T-helper 1 cell treated with Interleukin-12 subunit alpha and Interleukin-12 subunit beta and Interleukin-4 antibody, amounts not matched to agents 30 μg/mL and 1 μg/mL, for 36 hours (primary cell): Measurements from ENCODE around the gene ROCK1.

ENCODE experiments used
- H3K27ac Mint-ChIP-seq: one replicate; pipeline ENCODE4 v1.8.0; 2021; ENCODE audit warnings: mild to moderate bottlenecking, mixed read lengths
- H3K27me3 Mint-ChIP-seq: one replicate; pipeline ENCODE4 v1.8.0; 2021; ENCODE audit warnings: low read depth, mixed read lengths
- H3K36me3 Mint-ChIP-seq: one replicate; pipeline ENCODE4 v1.8.0; 2021; ENCODE audit warnings: low read depth, mixed read lengths
- H3K4me1 Mint-ChIP-seq: one replicate; pipeline ENCODE4 v1.8.0; 2021; ENCODE audit warnings: low read depth, mixed read lengths
- H3K4me3 Mint-ChIP-seq: one replicate; pipeline ENCODE4 v1.8.0; 2021; ENCODE audit warnings: mild to moderate bottlenecking, moderate library complexity, mixed read lengths
- H3K9me3 Mint-ChIP-seq: one replicate; pipeline ENCODE4 v1.8.0; 2021; ENCODE audit warnings: mixed read lengths

ROCK1 gene

DNA sequence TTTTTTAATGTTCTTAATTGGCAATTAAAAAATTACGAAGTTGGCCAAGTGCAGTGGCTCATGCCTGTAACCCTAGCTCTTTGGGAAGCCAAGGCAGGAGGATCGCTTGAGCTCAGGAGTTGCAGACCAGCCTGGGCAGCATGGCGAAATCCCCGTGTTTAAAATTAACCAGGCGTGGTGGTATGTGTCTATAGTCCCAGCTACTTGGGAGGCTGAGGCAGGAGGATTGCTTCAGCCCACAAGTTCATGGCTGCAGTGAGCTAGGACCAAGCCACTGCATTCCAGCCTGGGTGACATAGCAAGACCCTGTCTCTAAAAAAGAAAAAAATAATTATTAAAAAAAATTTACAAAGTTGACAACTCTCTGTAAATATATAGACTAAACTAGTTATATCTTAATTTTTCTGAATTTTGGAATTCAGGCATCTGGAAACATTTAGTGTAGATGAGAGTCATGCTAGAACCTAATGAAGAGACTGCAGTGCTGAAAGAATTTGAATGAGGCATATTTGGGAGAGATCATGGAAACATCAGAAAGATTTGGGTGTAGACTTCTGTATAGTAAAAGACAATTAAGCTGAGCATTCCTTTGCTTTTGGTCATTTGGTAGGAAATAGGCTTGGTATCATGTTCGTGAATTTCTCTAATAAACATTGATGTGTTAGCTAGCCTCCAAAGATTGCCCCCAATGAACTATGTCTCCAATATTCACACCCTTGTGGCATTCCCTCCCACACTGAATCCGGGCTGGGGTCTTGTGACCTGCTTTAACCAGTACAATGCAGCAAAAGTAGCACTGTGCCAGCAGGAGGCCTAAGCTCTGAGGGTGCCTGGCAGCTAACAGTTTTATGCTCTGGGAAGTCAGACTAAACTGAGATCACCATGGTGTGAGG is 4.2 kb upstream of the ROCK1 start:
- Mint-ChIP-seq H3K9me3 (no peaks in the 10 kb centered on the region), H3K4me3 (no peak overlapping the region)

DNA sequence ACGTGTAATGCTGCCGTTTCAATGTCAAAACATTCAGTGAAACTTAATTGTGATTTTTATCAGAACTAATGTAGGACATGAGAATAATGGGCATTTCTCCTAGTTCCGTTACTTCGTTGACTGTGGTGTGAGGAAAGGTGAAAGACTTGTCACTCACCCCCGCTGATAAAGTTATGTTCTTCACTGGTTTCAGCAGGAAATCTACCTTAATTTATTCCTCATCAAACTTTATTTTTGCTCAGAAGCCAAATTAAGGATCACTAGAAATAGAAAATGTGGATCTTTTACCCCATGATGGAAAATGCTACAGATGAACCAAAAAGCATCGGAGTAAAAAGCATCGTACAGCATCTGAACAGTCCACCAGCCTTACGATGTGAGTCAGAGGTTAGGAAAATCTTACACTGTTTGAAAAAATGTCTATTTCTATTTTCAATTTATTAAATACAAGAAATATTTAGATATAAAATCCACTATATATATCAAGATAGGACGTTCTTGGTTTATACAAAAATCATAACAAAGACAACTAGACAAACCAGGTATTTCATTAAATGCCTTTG is 1.0 kb upstream of the ROCK1 start:
- H3K4me3 Mint-ChIP-seq: no peak overlapping the region
- H3K27me3 Mint-ChIP-seq: peaks cover 8% of the 10 kb centered on the region
- H3K9me3 Mint-ChIP-seq: no peaks in the 10 kb centered on the region
- H3K36me3 Mint-ChIP-seq: peaks cover 4% of the 10 kb centered on the region
- peaks cover 7% of the 10 kb centered on the region for H3K4me1 Mint-ChIP-seq
- H3K27ac Mint-ChIP-seq: no peak overlapping the region

More for the DNA sequence above, 4.2 kb upstream of the ROCK1 start:
- Mint-ChIP-seq H3K27ac (no peak overlapping the region), H3K4me1 (peaks cover 7% of the 10 kb centered on the region), H3K27me3 (peaks cover 22% of the 10 kb centered on the region), H3K36me3 (no peaks in the 10 kb centered on the region)

- H3K4me3 Mint-ChIP-seq: no peak overlapping the region
- peaks cover 10% of the 10 kb centered on the region for H3K4me1 Mint-ChIP-seq
- peaks cover 8% of the 10 kb centered on the region for H3K27me3 Mint-ChIP-seq
- H3K36me3 Mint-ChIP-seq: peaks cover 8% of the 10 kb centered on the region
- peak overlapping the region; percentile 81 for H3K27ac Mint-ChIP-seq
- no peaks in the 10 kb centered on the region for H3K9me3 Mint-ChIP-seq
Measured at GRCh38 chr18:21112140-21112473, 494 bp upstream of the ROCK1 start.

- Mint-ChIP-seq H3K4me3 (no peak overlapping the region), H3K27ac (peak overlapping the region; percentile 93), H3K27me3 (peaks cover 2% of the 10 kb centered on the region), H3K4me1 (peaks cover 19% of the 10 kb centered on the region), H3K9me3 (no peaks in the 10 kb centered on the region), H3K36me3 (peaks cover 8% of the 10 kb centered on the region)
Measured at GRCh38 chr18:21110713-21111345, 784 bp downstream of the ROCK1 start.

GRCh38 chr18:21109936-21110712 is 1.5 kb downstream of the ROCK1 start:
- H3K4me3 Mint-ChIP-seq: no peak overlapping the region
- H3K9me3 Mint-ChIP-seq: no peaks in the 10 kb centered on the region
- peaks cover 8% of the 10 kb centered on the region for H3K36me3 Mint-ChIP-seq
- no peaks in the 10 kb centered on the region for H3K27me3 Mint-ChIP-seq
- peaks cover 25% of the 10 kb centered on the region for H3K4me1 Mint-ChIP-seq
- peak overlapping the region; percentile 93 for H3K27ac Mint-ChIP-seq

DNA sequence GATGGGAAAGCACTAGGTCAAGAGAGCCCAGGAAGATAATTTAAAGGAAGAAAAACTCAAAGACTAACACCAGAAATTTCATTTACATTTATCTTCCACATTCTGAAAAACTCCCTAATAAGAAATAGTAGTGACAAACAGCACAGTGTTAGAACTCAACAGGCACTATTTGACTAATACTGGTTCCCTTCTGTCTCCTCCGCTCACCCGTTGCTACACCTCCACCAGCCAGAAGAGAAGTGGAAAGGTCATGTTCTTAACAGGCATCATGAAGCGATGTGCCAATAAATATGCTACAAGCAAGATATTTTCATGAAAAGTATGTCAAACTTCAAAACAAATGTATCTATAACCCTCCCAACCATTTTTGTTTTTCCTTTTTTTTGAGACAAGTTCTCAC is 5.7 kb downstream of the ROCK1 start:
- H3K36me3 Mint-ChIP-seq: peaks cover 11% of the 10 kb centered on the region
- H3K9me3 Mint-ChIP-seq: no peaks in the 10 kb centered on the region
- no peaks in the 10 kb centered on the region for H3K27me3 Mint-ChIP-seq
- peaks cover 30% of the 10 kb centered on the region for H3K4me1 Mint-ChIP-seq
- no peak overlapping the region for H3K4me3 Mint-ChIP-seq
- H3K27ac Mint-ChIP-seq: no peak overlapping the region

DNA sequence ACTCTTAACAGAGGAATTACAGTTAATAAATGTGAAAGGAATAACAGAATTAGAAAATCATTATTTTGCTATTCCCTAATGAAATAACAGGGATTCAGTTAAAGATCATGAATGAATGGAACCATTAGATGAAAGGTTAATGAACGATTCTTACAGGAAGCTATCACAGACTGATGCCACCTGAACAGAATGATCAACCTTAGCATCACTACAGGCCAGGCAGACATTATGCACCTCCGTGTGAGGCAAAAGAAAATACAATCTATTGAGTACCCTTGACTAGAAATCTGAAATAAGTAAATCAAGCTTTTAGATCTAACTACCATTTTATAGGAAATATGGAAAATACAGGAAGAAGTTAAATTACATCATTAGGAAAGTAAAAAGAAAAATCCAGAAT is 10.4 kb downstream of the ROCK1 start:
- no peaks in the 10 kb centered on the region for H3K9me3 Mint-ChIP-seq
- H3K4me3 Mint-ChIP-seq: no peak overlapping the region
- no peak overlapping the region for H3K27ac Mint-ChIP-seq
- peaks cover 9% of the 10 kb centered on the region for H3K36me3 Mint-ChIP-seq
- H3K27me3 Mint-ChIP-seq: no peaks in the 10 kb centered on the region
- H3K4me1 Mint-ChIP-seq: peaks cover 38% of the 10 kb centered on the region

DNA sequence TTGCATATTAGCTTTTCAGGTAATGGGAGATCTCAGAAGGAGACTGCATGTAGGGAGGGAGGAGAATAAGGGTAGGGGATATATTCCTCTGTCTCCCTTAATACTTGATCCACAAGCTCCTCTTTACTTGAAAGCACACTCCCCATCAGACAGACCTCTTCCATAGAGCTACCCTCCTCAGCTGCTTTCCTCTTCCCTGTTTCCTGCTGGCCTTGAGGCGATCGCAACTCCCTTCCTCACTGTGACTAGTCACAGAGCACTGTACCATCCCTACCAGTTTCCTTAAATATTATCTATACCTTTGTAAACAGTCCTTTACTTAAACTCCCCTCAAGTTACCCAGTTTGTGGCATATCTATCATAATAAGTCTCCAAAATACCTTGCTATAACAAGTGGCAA is 10.9 kb downstream of the ROCK1 start:
- Mint-ChIP-seq H3K27ac (no peak overlapping the region), H3K36me3 (peaks cover 9% of the 10 kb centered on the region), H3K27me3 (no peaks in the 10 kb centered on the region), H3K4me1 (peaks cover 33% of the 10 kb centered on the region), H3K4me3 (no peak overlapping the region), H3K9me3 (no peaks in the 10 kb centered on the region)

- peaks cover 4% of the 10 kb centered on the region for H3K9me3 Mint-ChIP-seq
- no peak overlapping the region for H3K4me3 Mint-ChIP-seq
- H3K4me1 Mint-ChIP-seq: peaks cover 32% of the 10 kb centered on the region
- H3K27ac Mint-ChIP-seq: no peak overlapping the region
- peaks cover 13% of the 10 kb centered on the region for H3K36me3 Mint-ChIP-seq
- H3K27me3 Mint-ChIP-seq: no peaks in the 10 kb centered on the region
Measured at GRCh38 chr18:21100146-21100545, 11.5 kb downstream of the ROCK1 start.

DNA sequence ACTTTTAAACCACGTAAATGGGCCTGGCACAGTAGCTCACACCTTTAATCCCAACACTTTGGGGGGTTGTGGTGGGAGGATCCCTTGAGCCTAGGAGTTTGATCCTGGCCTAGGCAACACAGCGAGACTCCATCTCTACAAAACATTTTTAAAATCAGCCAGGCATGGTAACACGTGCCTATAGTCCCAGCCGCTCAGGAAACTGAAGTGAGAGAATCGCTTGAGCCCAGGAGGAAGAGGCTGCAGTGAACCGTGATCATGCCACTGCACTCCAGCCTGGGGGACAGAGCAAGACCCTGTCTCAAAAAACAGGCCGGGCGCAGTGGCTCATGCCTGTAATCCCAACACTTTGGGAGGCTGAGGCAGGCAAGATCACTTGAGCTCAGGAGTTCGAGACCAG is 12.2 kb downstream of the ROCK1 start:
- no peak overlapping the region for H3K4me3 Mint-ChIP-seq
- H3K36me3 Mint-ChIP-seq: peaks cover 14% of the 10 kb centered on the region
- H3K27ac Mint-ChIP-seq: no peak overlapping the region
- H3K9me3 Mint-ChIP-seq: peaks cover 6% of the 10 kb centered on the region
- H3K4me1 Mint-ChIP-seq: peaks cover 31% of the 10 kb centered on the region
- no peaks in the 10 kb centered on the region for H3K27me3 Mint-ChIP-seq

DNA sequence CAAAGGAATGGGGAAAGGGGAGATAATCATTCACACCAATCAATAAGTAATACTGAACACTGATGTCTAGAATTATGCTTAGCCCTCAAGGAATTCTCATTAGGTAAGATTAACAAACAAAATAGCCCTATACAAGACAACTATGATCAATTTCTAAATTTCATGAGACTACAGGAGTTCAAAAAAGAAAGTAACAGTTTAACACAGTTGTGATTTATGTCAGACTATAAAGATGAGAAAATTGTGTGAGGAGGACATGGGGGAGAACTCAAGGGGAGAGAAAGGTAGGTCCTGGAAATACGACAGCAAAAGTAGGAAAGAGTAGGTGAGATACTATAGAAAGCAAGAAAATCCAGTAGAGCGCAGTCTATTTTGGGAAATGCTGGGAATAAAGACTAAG is 14.9 kb downstream of the ROCK1 start:
- Mint-ChIP-seq H3K36me3 (peaks cover 18% of the 10 kb centered on the region), H3K27me3 (no peaks in the 10 kb centered on the region), H3K4me3 (no peak overlapping the region), H3K4me1 (peaks cover 27% of the 10 kb centered on the region), H3K9me3 (peaks cover 6% of the 10 kb centered on the region), H3K27ac (no peak overlapping the region)

DNA sequence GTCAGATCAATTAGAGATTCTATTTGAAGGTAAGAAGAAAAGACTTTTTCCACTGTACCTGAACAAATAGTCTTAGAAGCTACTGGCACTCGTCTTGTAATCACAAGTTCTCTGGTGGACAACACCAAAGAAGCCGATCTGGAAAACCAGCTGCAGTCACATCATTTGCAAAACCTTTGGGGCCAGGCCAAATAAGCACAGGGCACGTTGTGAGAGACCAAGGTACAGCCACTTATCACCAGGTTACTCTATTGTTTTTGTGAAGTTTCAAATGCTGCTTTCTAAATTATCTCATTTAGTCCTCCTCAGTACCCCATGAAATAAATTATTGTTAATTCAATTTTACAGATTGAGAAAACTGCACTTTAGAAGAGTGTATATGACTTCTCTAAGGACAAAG is 18.5 kb downstream of the ROCK1 start:
- peaks cover 15% of the 10 kb centered on the region for H3K4me1 Mint-ChIP-seq
- H3K27ac Mint-ChIP-seq: no peak overlapping the region
- peaks cover 6% of the 10 kb centered on the region for H3K9me3 Mint-ChIP-seq
- no peak overlapping the region for H3K4me3 Mint-ChIP-seq
- H3K27me3 Mint-ChIP-seq: no peaks in the 10 kb centered on the region
- peaks cover 18% of the 10 kb centered on the region for H3K36me3 Mint-ChIP-seq

- H3K36me3 Mint-ChIP-seq: peaks cover 12% of the 10 kb centered on the region
- peaks cover 12% of the 10 kb centered on the region for H3K4me1 Mint-ChIP-seq
- no peak overlapping the region for H3K27ac Mint-ChIP-seq
- H3K27me3 Mint-ChIP-seq: no peaks in the 10 kb centered on the region
- H3K4me3 Mint-ChIP-seq: no peak overlapping the region
- H3K9me3 Mint-ChIP-seq: peaks cover 6% of the 10 kb centered on the region
Measured at GRCh38 chr18:21090680-21091079, 20.9 kb downstream of the ROCK1 start.

DNA sequence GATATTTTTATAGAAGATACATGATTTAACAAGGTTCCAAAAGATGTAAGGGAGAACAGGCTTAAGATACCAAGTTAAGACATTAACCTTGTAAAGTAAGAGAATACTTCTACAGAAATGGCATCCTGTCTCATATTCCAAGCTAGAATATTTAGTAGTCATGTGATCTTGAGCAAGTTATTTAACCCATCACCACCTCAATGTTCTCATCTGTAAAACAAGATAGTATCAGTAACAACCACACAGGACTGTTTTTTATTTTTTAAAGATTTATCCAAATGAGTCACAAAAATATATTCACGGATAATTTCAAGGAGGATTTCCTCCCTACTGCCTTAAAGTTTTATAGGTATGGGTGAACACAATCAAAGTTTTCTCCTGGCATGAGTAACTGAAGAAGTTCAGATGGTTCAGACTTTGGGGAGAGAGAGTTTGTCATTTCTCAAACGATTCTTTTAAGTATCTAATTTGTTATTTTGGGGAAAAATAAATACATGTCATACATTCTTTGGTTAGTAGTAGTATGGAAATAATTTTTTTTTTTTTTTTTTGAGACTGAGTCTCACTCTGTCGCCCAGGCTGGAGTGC is 25.9 kb downstream of the ROCK1 start:
- no peaks in the 10 kb centered on the region for H3K27me3 Mint-ChIP-seq
- peaks cover 4% of the 10 kb centered on the region for H3K9me3 Mint-ChIP-seq
- H3K27ac Mint-ChIP-seq: no peak overlapping the region
- peaks cover 10% of the 10 kb centered on the region for H3K36me3 Mint-ChIP-seq
- H3K4me1 Mint-ChIP-seq: peaks cover 23% of the 10 kb centered on the region
- H3K4me3 Mint-ChIP-seq: no peak overlapping the region
